Keratinocyte (primary cell): ENCODE results near the gene CNPPD1. TPM values are rescaled to one million over a fixed set of nuclear protein-coding genes. Genes with fewer than 3 reads are reported as not detected.
"Not testable (repeated sequence)": the region's sequence is repeated elsewhere in the genome, so short reads cannot be mapped to it uniquely, and the experiment has no call there.

ENCODE experiments used
- DNase-seq: peaks from one replicate; pipeline ENCODE4 v3.0.0-alpha.2; 2011; ENCODE audit warnings: low read depth, missing footprints, low spot score
- FAIRE-seq: peaks from 2 replicates; lab custom pipeline; 2011; peaks lifted over from hg19 to GRCh38; lab: Jason Lieb, UNC
- H2AFZ ChIP-seq: 2 replicates; pipeline ENCODE4 v1.6.0; 2012; ENCODE audit warnings: low read length, control low read depth, inconsistent platforms; ENCODE audit not compliant: control insufficient read depth
- H3K27ac ChIP-seq: 2 replicates; pipeline ENCODE4 v1.5.1; 2011; ENCODE audit warnings: low read length; ENCODE audit not compliant: control insufficient read depth, insufficient read depth
- H3K27me3 ChIP-seq: 3 replicates; pipeline ENCODE4 v1.6.0; 2011; ENCODE audit warnings: low read length; ENCODE audit not compliant: control insufficient read depth, insufficient read depth; ENCODE audit errors: extremely low read depth
- H3K36me3 ChIP-seq, 2 experiments: 2 replicates in 1 of 2; 3 replicates in 1 of 2; pipeline ENCODE4 v1.5.1; 2011; ENCODE audit warnings: low read length in 2 of 2, mild to moderate bottlenecking in 1 of 2; ENCODE audit not compliant: control insufficient read depth in 2 of 2, insufficient read depth in 2 of 2; ENCODE audit errors: extremely low read depth in 1 of 2
- H3K4me1 ChIP-seq: 3 replicates; pipeline ENCODE4 v1.5.1; 2011; ENCODE audit warnings: low read length; ENCODE audit not compliant: control insufficient read depth, insufficient read depth; ENCODE audit errors: extremely low read depth
- H3K4me2 ChIP-seq: 3 replicates; pipeline ENCODE4 v1.6.0; 2011; ENCODE audit warnings: low read depth, low read length; ENCODE audit not compliant: control insufficient read depth, insufficient read depth; ENCODE audit errors: extremely low read depth
- H3K4me3 ChIP-seq, 3 experiments: fragments of 200-600 bp in 1 of 3; sonication (generic) in 1 of 3; 2 replicates in 2 of 3; 3 replicates in 1 of 3; pipeline ENCODE4 v1.5.1; 2011 to 2016; ENCODE audit warnings: low read length in 3 of 3, mild to moderate bottlenecking in 3 of 3, control low read depth in 2 of 3, inconsistent platforms in 1 of 3, low read depth in 1 of 3, mixed read lengths in 1 of 3, mixed run types in 1 of 3, moderate library complexity in 1 of 3; ENCODE audit not compliant: control insufficient read depth in 2 of 3, insufficient read depth in 2 of 3; ENCODE audit errors: extremely low read depth in 1 of 3
- H3K79me2 ChIP-seq: 2 replicates; pipeline ENCODE4 v1.6.0; 2012; ENCODE audit warnings: low read length; ENCODE audit not compliant: control insufficient read depth, insufficient read depth
- H3K9ac ChIP-seq: 3 replicates; pipeline ENCODE4 v1.6.0; 2011; ENCODE audit warnings: low read length; ENCODE audit not compliant: control insufficient read depth, insufficient read depth; ENCODE audit errors: extremely low read depth
- H3K9me1 ChIP-seq: 3 replicates; pipeline ENCODE4 v1.6.0; 2011; ENCODE audit warnings: low read length; ENCODE audit not compliant: control insufficient read depth, insufficient read depth; ENCODE audit errors: extremely low read depth
- H3K9me3 ChIP-seq: 2 replicates; pipeline ENCODE4 v1.5.1; 2012; ENCODE audit warnings: low read depth, low read length; ENCODE audit not compliant: control insufficient read depth
- H4K20me1 ChIP-seq: 3 replicates; pipeline ENCODE4 v1.6.0; 2011; ENCODE audit warnings: low read length; ENCODE audit not compliant: control insufficient read depth, insufficient read depth; ENCODE audit errors: extremely low read depth
- CTCF ChIP-seq, 3 experiments: IDR thresholded peaks in 1 of 3; conservative IDR thresholded peaks in 1 of 3; optimal IDR thresholded peaks in 1 of 3; 2 replicates in 2 of 3; 3 replicates in 1 of 3; pipeline versions ENCODE3 to v1.5.1; 2011; ENCODE audit warnings: low read length in 3 of 3, mild to moderate bottlenecking in 3 of 3, moderate library complexity in 2 of 3, control low read depth in 1 of 3, inconsistent platforms in 1 of 3; ENCODE audit not compliant: insufficient read depth in 2 of 3; ENCODE audit errors: extremely low read depth in 1 of 3
- EZH2 ChIP-seq: IDR thresholded peaks from one replicate; pipeline ENCODE4 v1.6.1; 2012; ENCODE audit warnings: inconsistent platforms, mild to moderate bottlenecking, low read length, moderate library complexity
- dilution Hi-C: fragments of 300-500 bp; cut with MboI; formaldehyde crosslinking; loops from one replicate; pipeline ENCODE4 v1.7.0; 2020; ENCODE audit warnings: low sequenced_read_pairs; ENCODE audit not compliant: extremely low pct_ligation_motif_present
- polyA plus RNA-seq, 5 experiments: library from polyadenylated mRNA; depleted of rRNA in 3 of 5; stranded (reverse) in 3 of 5; stranded (forward) in 1 of 5; unstranded in 1 of 5; fragments of >200 nt; gene quantifications; 1 replicate in 1 of 5; 2 replicates in 3 of 5; 3 replicates in 1 of 5; pipeline versions ENCODE4 v1.2.1 to v1.2.3, GENCODE V29; 2011 to 2012; ENCODE audit warnings: missing spikeins in 2 of 5, low read depth in 1 of 5, low replicate concordance in 1 of 5

The CNPPD1 gene
- polyA plus RNA-seq, 1 donor (not counting 4 experiments of a cell fraction or from before 2014, with no cell fraction given), result 26.1 TPM

- FAIRE-seq (no peak), DNase-seq (no peak)
Measured at GRCh38 chr2:219204425-219205164, 27.9 kb upstream of the CNPPD1 start.

GRCh38 chr2:219201331-219201730 lies 24.6 kb upstream of the CNPPD1 start:
- H4K20me1 ChIP-seq, H3K4me2 ChIP-seq, H3K9ac ChIP-seq, H2AFZ ChIP-seq, H3K27ac ChIP-seq, H3K36me3 ChIP-seq, H3K4me1 ChIP-seq, H3K27me3 ChIP-seq, FAIRE-seq, H3K9me3 ChIP-seq, H3K79me2 ChIP-seq, DNase-seq, dilution Hi-C loops, H3K4me3 ChIP-seq, H3K9me1 ChIP-seq: not testable (repeated sequence)

More at GRCh38 chr2:219204425-219205164, 27.9 kb upstream of the CNPPD1 start:
- Histone ChIP-seq H3K79me2 (no peaks in the 10 kb centered on the region), H3K9me3 (no peaks in the 10 kb centered on the region), H3K9ac (no peak overlapping the region), H3K4me1 (peaks cover 16% of the 10 kb centered on the region), H3K4me3 (no peak overlapping the region), H4K20me1 (no peaks in the 10 kb centered on the region), H2AFZ (no peak overlapping the region), H3K27ac (no peak overlapping the region), H3K27me3 (no peaks in the 10 kb centered on the region), H3K36me3 (peaks cover 7 to 13% of the 10 kb centered on the region in 2 experiments), H3K4me2 (no peak overlapping the region), H3K9me1 (no peaks in the 10 kb centered on the region)
- dilution Hi-C loops, result no loop called here
- TF ChIP-seq CTCF (optimal IDR thresholded peaks at IDR 0.05 in 1 of 3, IDR thresholded peaks at IDR 0.05 in 1 of 3, conservative IDR thresholded peaks at IDR 0.05 in 1 of 3; ENCODE audit: extremely low read depth in 1 of 3, insufficient read depth in 2 of 3, low read length in 3 of 3) (no peak), EZH2 (no peak)

DNA sequence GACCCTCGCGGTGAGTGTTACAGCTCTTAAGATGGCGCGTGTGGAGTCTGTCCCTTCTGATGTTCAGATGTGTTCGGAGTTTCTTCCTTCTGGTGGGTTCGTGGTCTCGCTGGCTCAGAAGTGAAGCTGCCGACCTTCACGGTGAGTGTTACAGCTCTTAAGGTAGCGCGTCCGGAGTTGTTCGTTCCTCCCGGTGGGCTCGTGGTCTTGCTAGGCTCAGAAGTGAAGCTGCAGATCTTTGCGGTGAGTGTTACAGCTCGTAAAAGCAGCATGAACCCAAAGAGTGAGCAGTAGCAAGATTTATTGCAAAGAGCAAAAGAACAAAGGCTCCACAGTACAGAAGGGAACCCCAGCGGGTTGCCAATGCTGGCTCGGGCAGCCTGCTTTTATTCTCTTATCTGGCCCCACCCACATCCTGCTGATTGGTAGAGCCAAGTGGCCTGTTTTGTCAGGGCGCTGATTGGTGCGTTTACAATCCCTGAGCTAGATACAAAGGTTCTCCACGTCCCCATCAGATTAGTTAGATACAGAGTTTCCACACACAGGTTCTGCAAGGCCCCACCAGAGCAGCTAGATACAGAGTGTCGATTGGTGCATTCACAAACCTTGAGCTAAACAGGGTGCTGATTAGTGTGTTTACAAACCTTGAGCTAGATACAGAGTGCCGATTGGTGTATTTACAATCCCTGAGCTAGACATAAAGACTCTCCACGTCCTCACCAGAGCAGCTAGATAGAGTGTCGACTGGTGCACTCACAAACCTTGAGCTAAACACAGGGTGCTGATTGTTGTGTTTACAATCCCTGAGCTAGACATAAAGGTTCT lies 24.0 kb upstream of the CNPPD1 start:
- dilution Hi-C loops, H2AFZ ChIP-seq, H3K4me2 ChIP-seq, DNase-seq, H3K4me3 ChIP-seq, H3K9ac ChIP-seq, H3K27ac ChIP-seq, H3K27me3 ChIP-seq, FAIRE-seq, H3K9me3 ChIP-seq, H3K79me2 ChIP-seq, H3K9me1 ChIP-seq, H3K36me3 ChIP-seq, H3K4me1 ChIP-seq, H4K20me1 ChIP-seq: not testable (repeated sequence)
